ENCODE data around the gene SP6. TPM values are rescaled to one million over a fixed set of nuclear protein-coding genes. Genes with fewer than 3 reads are reported as not detected.

Gene SP6
- total RNA-seq, 1 experiment from 2014 or later = 10.8 TPM

DNA sequence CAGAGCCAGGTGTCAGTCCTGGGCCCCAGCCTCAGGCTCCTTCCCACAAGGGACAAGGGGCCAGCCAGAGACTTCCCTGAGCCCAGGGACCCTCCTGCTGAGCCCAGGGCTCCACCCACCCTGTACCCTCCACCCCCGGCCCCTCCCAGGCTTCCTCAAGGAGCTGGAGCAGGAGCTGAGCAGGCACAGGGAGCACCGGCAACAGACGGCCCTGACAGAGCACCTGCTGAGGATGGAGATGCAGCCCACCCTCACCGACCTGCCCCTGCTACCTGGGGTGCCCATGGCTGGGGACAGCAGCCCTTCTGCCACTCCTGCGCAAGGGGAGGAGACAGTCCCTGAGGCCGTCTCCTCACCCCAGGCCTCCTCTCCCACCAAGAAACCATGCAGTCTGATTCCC, 14.4 kb downstream of the SP6 start:
- Histone ChIP-seq H2AFZ (ENCODE audit: low read depth, low read length, poor library complexity, severe bottlenecking) (no peak overlapping the region), H3K4me3 (replicated peaks in 1 of 2; ENCODE audit: low read depth in 1 of 2, low read length in 2 of 2) (no peak overlapping the region), H3K27me3 (ENCODE audit: insufficient read depth, low read length) (no peaks in the 10 kb centered on the region), H3K9me3 (ENCODE audit: control insufficient read depth in 1 of 2, insufficient read depth in 1 of 2, low read depth in 1 of 2, low read length in 2 of 2) (no peaks in the 10 kb centered on the region), H3K9me2 (ENCODE audit: insufficient read depth) (no peaks in the 10 kb centered on the region), H3K27ac (ENCODE audit: low read depth, low read length) (no peak overlapping the region), H3K9ac (ENCODE audit: low read length) (no peak overlapping the region), H3K36me3 (ENCODE audit: control insufficient read depth in 1 of 2, insufficient read depth in 2 of 2, low read length in 2 of 2) (peaks cover 0 to 12% of the 10 kb centered on the region in 2 experiments; a peak in 1 of 4 replicates), H3K79me2 (ENCODE audit: insufficient read depth, low read length) (peaks cover 6% of the 10 kb centered on the region; the same call in 1 of the 2 replicates), H4K20me1 (ENCODE audit: insufficient read depth) (no peaks in the 10 kb centered on the region), H3K4me1 (ENCODE audit: control insufficient read depth in 1 of 2, insufficient read depth in 2 of 2, low read length in 2 of 2) (peaks cover 14 to 23% of the 10 kb centered on the region in 2 experiments), H3K4me2 (ENCODE audit: low read length) (no peak overlapping the region)
- CTCF ChIA-PET = interaction anchor here (1.6 kb wide), 1 partner anchor 53 kb away, joined by 4 read pairs; no protein-coding TSS in a partner anchor
- DNase-seq (ENCODE audit: low read depth, low spot score) (no peak), ATAC-seq (no peak)
- TF ChIP-seq EZH2 (IDR thresholded peaks at IDR 0.05) (no peak), RAD21 (IDR thresholded peaks at IDR 0.05; ENCODE audit: low read depth) (no peak), FOSL1 (IDR thresholded peaks at IDR 0.05; ENCODE audit: low read depth) (no peak), SRF (IDR thresholded peaks at IDR 0.05; ENCODE audit: low read depth) (no peak), POLR2AphosphoS5 (IDR thresholded peaks at IDR 0.05; ENCODE audit: low read depth, low read length) (no peak)
- TF ChIP-seq, protein P1, sequence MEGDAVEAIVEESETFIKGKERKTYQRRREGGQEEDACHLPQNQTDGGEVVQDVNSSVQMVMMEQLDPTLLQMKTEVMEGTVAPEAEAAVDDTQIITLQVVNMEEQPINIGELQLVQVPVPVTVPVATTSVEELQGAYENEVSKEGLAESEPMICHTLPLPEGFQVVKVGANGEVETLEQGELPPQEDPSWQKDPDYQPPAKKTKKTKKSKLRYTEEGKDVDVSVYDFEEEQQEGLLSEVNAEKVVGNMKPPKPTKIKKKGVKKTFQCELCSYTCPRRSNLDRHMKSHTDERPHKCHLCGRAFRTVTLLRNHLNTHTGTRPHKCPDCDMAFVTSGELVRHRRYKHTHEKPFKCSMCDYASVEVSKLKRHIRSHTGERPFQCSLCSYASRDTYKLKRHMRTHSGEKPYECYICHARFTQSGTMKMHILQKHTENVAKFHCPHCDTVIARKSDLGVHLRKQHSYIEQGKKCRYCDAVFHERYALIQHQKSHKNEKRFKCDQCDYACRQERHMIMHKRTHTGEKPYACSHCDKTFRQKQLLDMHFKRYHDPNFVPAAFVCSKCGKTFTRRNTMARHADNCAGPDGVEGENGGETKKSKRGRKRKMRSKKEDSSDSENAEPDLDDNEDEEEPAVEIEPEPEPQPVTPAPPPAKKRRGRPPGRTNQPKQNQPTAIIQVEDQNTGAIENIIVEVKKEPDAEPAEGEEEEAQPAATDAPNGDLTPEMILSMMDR (IDR thresholded peaks at IDR 0.05 in 2 of 3, conservative IDR thresholded peaks at IDR 0.05 in 1 of 3; ENCODE audit: borderline replicate concordance in 1 of 3, insufficient read depth in 1 of 3, low read depth in 2 of 3, low read length in 2 of 3) = no peak
- TF ChIP-seq, protein P2, sequence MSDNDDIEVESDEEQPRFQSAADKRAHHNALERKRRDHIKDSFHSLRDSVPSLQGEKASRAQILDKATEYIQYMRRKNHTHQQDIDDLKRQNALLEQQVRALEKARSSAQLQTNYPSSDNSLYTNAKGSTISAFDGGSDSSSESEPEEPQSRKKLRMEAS (IDR thresholded peaks at IDR 0.05) = no peak
- no TSS peak for BruUV-seq (replicated peaks)
- intact Hi-C loops (cut with micrococcal nuclease) = no loop called here
- POLR2A ChIA-PET = no interaction called here
- RAD21 ChIA-PET (ENCODE audit: low non-redundant PET in 1 of 2, low total read pairs in 2 of 2, uncharacterized antibody in 2 of 2, unreplicated experiment in 2 of 2) = no interaction called here

DNA sequence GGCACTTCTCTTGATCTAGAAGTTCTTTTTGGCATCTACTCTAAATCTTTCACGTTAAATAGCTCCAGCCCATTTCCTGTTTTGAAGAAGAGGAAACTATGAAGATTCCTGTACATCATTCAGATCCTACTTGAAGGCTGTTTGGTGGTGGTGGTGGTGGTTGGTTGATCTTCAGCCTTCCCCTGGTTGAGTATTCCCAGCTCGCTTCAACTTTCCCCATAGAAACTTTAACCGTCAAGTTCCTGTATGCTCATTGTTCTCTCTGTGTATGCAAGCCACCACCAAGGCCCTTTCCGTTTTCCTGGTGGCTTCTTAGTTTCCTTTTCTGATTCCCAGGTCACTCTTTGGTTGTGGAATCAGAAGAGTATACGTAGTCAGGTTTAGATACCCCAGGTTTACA, 16.2 kb downstream of the SP6 start:
- no peak overlapping the region for H3K4me2 ChIP-seq (ENCODE audit: low read length)
- ATAC-seq (no peak), DNase-seq (ENCODE audit: low read depth, low spot score) (no peak)
- ChIA-PET CTCF (interaction anchor here (0.9 kb wide), 1 partner anchor 16 kb away, joined by 3 read pairs; the partner anchor contains the start of gene SP6), POLR2A (no interaction called here), RAD21 (ENCODE audit: low non-redundant PET in 1 of 2, low total read pairs in 2 of 2, uncharacterized antibody in 2 of 2, unreplicated experiment in 2 of 2) (no interaction called here)
- TF ChIP-seq EGR1 (IDR thresholded peaks at IDR 0.05; ENCODE audit: low read depth) = no peak
- TF ChIP-seq ZFX (IDR thresholded peaks at IDR 0.05) = no peak
- no peak for TF ChIP-seq CEBPB (IDR thresholded peaks at IDR 0.05; ENCODE audit: low read depth)
- no peak for TF ChIP-seq POLR2A (IDR thresholded peaks at IDR 0.05; ENCODE audit: borderline replicate concordance, extremely low read depth, insufficient read depth, insufficient read length)
- no peak for TF ChIP-seq RAD21 (IDR thresholded peaks at IDR 0.05; ENCODE audit: low read depth)
- TF ChIP-seq SRF (IDR thresholded peaks at IDR 0.05; ENCODE audit: low read depth) = no peak
- TF ChIP-seq TCF7L2 (IDR thresholded peaks at IDR 0.05; ENCODE audit: borderline replicate concordance, extremely low read depth, insufficient read depth, insufficient read length) = no peak
- TF ChIP-seq, protein P3, sequence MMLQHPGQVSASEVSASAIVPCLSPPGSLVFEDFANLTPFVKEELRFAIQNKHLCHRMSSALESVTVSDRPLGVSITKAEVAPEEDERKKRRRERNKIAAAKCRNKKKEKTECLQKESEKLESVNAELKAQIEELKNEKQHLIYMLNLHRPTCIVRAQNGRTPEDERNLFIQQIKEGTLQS (IDR thresholded peaks at IDR 0.05) = no peak
- TF ChIP-seq SIN3A (IDR thresholded peaks at IDR 0.05; ENCODE audit: low read depth) = no peak
- TF ChIP-seq EZH2 (IDR thresholded peaks at IDR 0.05) = no peak
- no peak overlapping the region for H2AFZ ChIP-seq (ENCODE audit: low read depth, low read length, poor library complexity, severe bottlenecking)
- H3K36me3 ChIP-seq (ENCODE audit: control insufficient read depth in 1 of 2, insufficient read depth in 2 of 2, low read length in 2 of 2) = peaks cover 0 to 12% of the 10 kb centered on the region in 2 experiments; a peak in 1 of 4 replicates
- peaks cover 17% of the 10 kb centered on the region for H3K79me2 ChIP-seq (ENCODE audit: insufficient read depth, low read length)
- no TSS peak for BruUV-seq (replicated peaks)
- intact Hi-C loops (cut with micrococcal nuclease) = no loop called here
- no peaks in the 10 kb centered on the region for H3K9me3 ChIP-seq (ENCODE audit: control insufficient read depth in 1 of 2, insufficient read depth in 1 of 2, low read depth in 1 of 2, low read length in 2 of 2)
- no peak overlapping the region for H3K9ac ChIP-seq (ENCODE audit: low read length)
- no peak overlapping the region for H3K4me3 ChIP-seq (replicated peaks in 1 of 2; ENCODE audit: low read depth in 1 of 2, low read length in 2 of 2)
- H4K20me1 ChIP-seq (ENCODE audit: insufficient read depth) = no peaks in the 10 kb centered on the region
- H3K27ac ChIP-seq (ENCODE audit: low read depth, low read length) = no peak overlapping the region
- H3K9me2 ChIP-seq (ENCODE audit: insufficient read depth) = no peaks in the 10 kb centered on the region
- H3K4me1 ChIP-seq (ENCODE audit: control insufficient read depth in 1 of 2, insufficient read depth in 2 of 2, low read length in 2 of 2) = peaks cover 13 to 20% of the 10 kb centered on the region in 2 experiments; a peak in 3 of 4 replicates
- no peaks in the 10 kb centered on the region for H3K27me3 ChIP-seq (ENCODE audit: insufficient read depth, low read length)

Measured in HCT116 (cell line).